Ishikawa (cell line): ENCODE results near the gene DYNLRB1.

Source experiments
- CEBPB ChIP-seq: IDR thresholded peaks from 2 replicates; pipeline ENCODE4 v1.6.1; 2012
- EGR1 ChIP-seq: IDR thresholded peaks from 2 replicates; pipeline ENCODE4 v1.6.1; 2012
- EP300 ChIP-seq: IDR thresholded peaks from 2 replicates; pipeline ENCODE4 v1.6.1; 2012; ENCODE audit warnings: borderline replicate concordance
- FOXM1 ChIP-seq: IDR thresholded peaks from 2 replicates; pipeline ENCODE4 v1.6.1; 2012; ENCODE audit warnings: low read depth, borderline replicate concordance
- NFIC ChIP-seq: IDR thresholded peaks from 2 replicates; pipeline ENCODE4 v1.6.1; 2012
- REST ChIP-seq: IDR thresholded peaks from 2 replicates; pipeline ENCODE4 v1.6.1; 2012; ENCODE audit warnings: low read depth, mild to moderate bottlenecking
- TAF1 ChIP-seq: IDR thresholded peaks from 2 replicates; pipeline ENCODE4 v1.6.1; 2012; ENCODE audit warnings: low read depth, mild to moderate bottlenecking
- YY1 ChIP-seq: IDR thresholded peaks from 2 replicates; pipeline ENCODE4 v1.6.1; 2012; ENCODE audit warnings: low read depth

GRCh38 chr20:34517114-34517505, 888 bp downstream of the DYNLRB1 start:
- TF ChIP-seq EGR1 (no peak), FOXM1 (no peak), EP300 (no peak), REST (no peak), NFIC (no peak), TAF1 (no peak), YY1 (no peak), CEBPB (no peak)
